ENCODE measurements around the gene CGB5. TPM values are rescaled to one million over a fixed set of nuclear protein-coding genes. Genes with fewer than 3 reads are reported as not detected.
"Not testable (repeated sequence)": the region's sequence is repeated elsewhere in the genome, so short reads cannot be mapped to it uniquely, and the experiment has no call there.

CGB5 gene
- polyA plus RNA-seq, 1 donor = not detected

GRCh38 chr19:49070416-49070815, 26.8 kb downstream of the CGB5 start:
- H3K27ac ChIP-seq (ENCODE audit: low read length) = no peak overlapping the region
- H3K4me3 ChIP-seq (ENCODE audit: low read length) = no peak overlapping the region
- DNase-seq = no peak
- no peaks in the 10 kb centered on the region for H3K4me1 ChIP-seq (ENCODE audit: control insufficient read depth, insufficient read depth, low read length)
- H3K9me3 ChIP-seq (ENCODE audit: control insufficient read depth, low read depth, low read length) = peaks cover 14% of the 10 kb centered on the region
- no peaks in the 10 kb centered on the region for H3K36me3 ChIP-seq (ENCODE audit: control insufficient read depth, insufficient read depth, low read length)
- peaks cover 77% of the 10 kb centered on the region for H3K27me3 ChIP-seq (ENCODE audit: control insufficient read depth, insufficient read depth, low read length)
- WGBS (ENCODE audit: insufficient coverage, low lambda C conversion rate) = 80% methylated on average over 1 of the region's 21 CpGs

GRCh38 chr19:49071860-49072547, 28.4 kb downstream of the CGB5 start:
- H3K27me3 ChIP-seq (ENCODE audit: control insufficient read depth, insufficient read depth, low read length) = peaks cover 62% of the 10 kb centered on the region
- H3K27ac ChIP-seq (ENCODE audit: low read length) = no peak overlapping the region
- peaks cover 14% of the 10 kb centered on the region for H3K9me3 ChIP-seq (ENCODE audit: control insufficient read depth, low read depth, low read length)
- H3K4me3 ChIP-seq (ENCODE audit: low read length) = no peak overlapping the region
- no peak for DNase-seq
- H3K36me3 ChIP-seq (ENCODE audit: control insufficient read depth, insufficient read depth, low read length) = no peaks in the 10 kb centered on the region
- H3K4me1 ChIP-seq (ENCODE audit: control insufficient read depth, insufficient read depth, low read length) = no peaks in the 10 kb centered on the region
- no CpG with 5 or more reads among the region's 93 CpGs for WGBS (ENCODE audit: insufficient coverage, low lambda C conversion rate)

GRCh38 chr19:49073514-49074378, 30.1 kb downstream of the CGB5 start:
- Histone ChIP-seq H3K27me3 (ENCODE audit: control insufficient read depth, insufficient read depth, low read length) (peaks cover 54% of the 10 kb centered on the region), H3K4me3 (ENCODE audit: low read length) (no peak overlapping the region), H3K27ac (ENCODE audit: low read length) (no peak overlapping the region), H3K36me3 (ENCODE audit: control insufficient read depth, insufficient read depth, low read length) (no peaks in the 10 kb centered on the region), H3K4me1 (ENCODE audit: control insufficient read depth, insufficient read depth, low read length) (no peaks in the 10 kb centered on the region), H3K9me3 (ENCODE audit: control insufficient read depth, low read depth, low read length) (peaks cover 14% of the 10 kb centered on the region)
- WGBS (ENCODE audit: insufficient coverage, low lambda C conversion rate) = 38% methylated on average over 2 of the region's 23 CpGs
- DNase-seq = no peak

DNA sequence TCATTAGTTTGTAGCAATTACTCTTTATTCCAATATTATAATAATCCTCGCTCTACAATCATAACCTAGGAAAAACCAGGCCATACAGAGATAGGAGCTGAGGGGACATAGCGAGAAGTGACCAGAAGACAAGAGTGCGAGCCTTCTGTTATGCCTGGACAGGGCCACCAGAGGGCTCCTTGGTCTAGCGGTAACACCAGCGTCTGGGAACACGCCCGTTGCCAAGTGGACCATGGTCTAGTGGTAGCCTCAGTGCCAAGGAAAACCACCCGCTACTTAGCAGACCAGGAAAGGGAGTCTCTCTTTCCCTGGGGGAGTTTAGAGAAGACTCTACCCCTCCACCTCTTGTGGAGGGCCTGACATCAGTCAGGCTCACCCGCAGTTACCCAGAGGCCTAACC, 31.2 kb downstream of the CGB5 start:
- Histone ChIP-seq H3K9me3 (ENCODE audit: control insufficient read depth, low read depth, low read length) (peaks cover 14% of the 10 kb centered on the region), H3K27me3 (ENCODE audit: control insufficient read depth, insufficient read depth, low read length) (peaks cover 43% of the 10 kb centered on the region)
- not testable (repeated sequence) for H3K4me3 ChIP-seq (ENCODE audit: low read length); H3K36me3 ChIP-seq (ENCODE audit: control insufficient read depth, insufficient read depth, low read length); H3K4me1 ChIP-seq (ENCODE audit: control insufficient read depth, insufficient read depth, low read length); H3K27ac ChIP-seq (ENCODE audit: low read length)
- no CpG with 5 or more reads among the region's 9 CpGs for WGBS (ENCODE audit: insufficient coverage, low lambda C conversion rate)
- peak in 1 of 2 donors; percentile 28 for DNase-seq

GRCh38 chr19:49080392-49080791, 36.7 kb downstream of the CGB5 start:
- H3K27me3 ChIP-seq (ENCODE audit: control insufficient read depth, insufficient read depth, low read length) = no peaks in the 10 kb centered on the region
- no peak for DNase-seq
- H3K4me1 ChIP-seq (ENCODE audit: control insufficient read depth, insufficient read depth, low read length) = peaks cover 6% of the 10 kb centered on the region
- H3K4me3 ChIP-seq (ENCODE audit: low read length) = no peak overlapping the region
- 100% methylated on average over 1 of the region's 4 CpGs for WGBS (ENCODE audit: insufficient coverage, low lambda C conversion rate)
- no peaks in the 10 kb centered on the region for H3K9me3 ChIP-seq (ENCODE audit: control insufficient read depth, low read depth, low read length)
- H3K27ac ChIP-seq (ENCODE audit: low read length) = no peak overlapping the region
- no peaks in the 10 kb centered on the region for H3K36me3 ChIP-seq (ENCODE audit: control insufficient read depth, insufficient read depth, low read length)

DNA sequence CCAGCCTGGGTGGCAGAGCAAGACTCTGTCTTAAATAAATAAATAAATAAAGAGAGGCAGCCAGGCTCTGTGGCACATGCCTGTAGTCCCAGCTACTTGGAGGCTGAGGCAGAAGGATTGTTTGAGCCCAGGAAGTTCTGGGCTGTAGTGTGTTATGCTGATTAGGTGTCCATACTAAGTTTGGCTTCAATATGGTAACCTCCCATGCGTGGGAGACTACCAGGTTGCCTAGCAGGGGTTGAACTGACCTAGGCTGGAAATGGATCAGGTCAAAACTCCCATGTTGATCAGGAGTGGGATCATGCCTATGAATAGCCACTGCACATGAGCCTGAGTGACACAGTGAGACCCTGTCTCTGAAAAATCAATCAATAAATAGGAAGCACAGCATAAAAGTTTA, 37.6 kb downstream of the CGB5 start:
- WGBS (ENCODE audit: insufficient coverage, low lambda C conversion rate) = no CpG with 5 or more reads among the region's 1 CpG
- DNase-seq = no peak

DNA sequence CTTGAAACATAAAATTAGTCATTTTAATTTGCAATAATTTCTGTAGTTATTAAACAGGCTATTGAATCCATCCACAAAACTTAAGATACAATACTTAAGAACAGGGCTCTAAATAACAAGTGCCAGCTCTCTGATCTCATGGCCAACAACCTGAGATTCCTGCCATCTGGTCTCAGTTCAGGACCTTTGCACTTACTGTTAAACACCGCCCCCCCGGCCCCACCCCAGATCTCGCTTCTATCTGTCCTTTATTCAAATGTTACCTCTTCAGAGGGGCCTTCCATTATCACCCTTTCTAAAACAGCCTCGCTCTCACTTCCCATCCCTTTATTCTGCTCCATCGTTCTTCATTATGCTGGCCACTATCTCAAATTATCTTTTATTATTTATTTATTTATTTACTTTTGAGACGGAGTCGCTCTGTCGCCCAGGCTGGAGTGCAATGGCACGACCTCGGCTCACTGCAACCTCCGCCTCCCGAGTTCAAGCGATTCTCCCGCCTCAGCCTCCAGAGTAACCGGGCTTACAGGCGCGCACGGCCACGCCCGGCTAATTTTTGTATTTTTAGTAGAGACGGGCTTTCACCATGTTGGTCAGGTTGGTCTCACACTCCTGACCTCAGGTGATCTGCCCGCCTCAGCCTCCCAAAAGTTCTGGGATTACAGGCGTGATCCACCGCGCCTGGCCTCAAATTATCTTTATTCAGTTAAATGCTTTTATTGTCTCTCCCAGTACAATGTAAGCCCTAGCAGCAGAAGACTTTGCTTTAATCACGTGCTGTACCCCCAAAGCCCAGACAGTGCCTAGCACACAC, 40.8 kb downstream of the CGB5 start:
- H3K27me3 ChIP-seq (ENCODE audit: control insufficient read depth, insufficient read depth, low read length) = no peaks in the 10 kb centered on the region
- no peaks in the 10 kb centered on the region for H3K9me3 ChIP-seq (ENCODE audit: control insufficient read depth, low read depth, low read length)
- H3K4me3 ChIP-seq (ENCODE audit: low read length) = peak overlapping the region; percentile 71
- peak overlapping the region; percentile 83 for H3K27ac ChIP-seq (ENCODE audit: low read length)
- H3K36me3 ChIP-seq (ENCODE audit: control insufficient read depth, insufficient read depth, low read length) = peaks cover 18% of the 10 kb centered on the region
- 63% methylated on average over 5 of the region's 26 CpGs for WGBS (ENCODE audit: insufficient coverage, low lambda C conversion rate)
- H3K4me1 ChIP-seq (ENCODE audit: control insufficient read depth, insufficient read depth, low read length) = peaks cover 15% of the 10 kb centered on the region
- peak in 1 of 2 donors; percentile 36 for DNase-seq

More for the DNA sequence above, 37.6 kb downstream of the CGB5 start:
- Histone ChIP-seq H3K4me3 (ENCODE audit: low read length) (no peak overlapping the region), H3K36me3 (ENCODE audit: control insufficient read depth, insufficient read depth, low read length) (no peaks in the 10 kb centered on the region), H3K27ac (ENCODE audit: low read length) (no peak overlapping the region), H3K9me3 (ENCODE audit: control insufficient read depth, low read depth, low read length) (no peaks in the 10 kb centered on the region), H3K27me3 (ENCODE audit: control insufficient read depth, insufficient read depth, low read length) (no peaks in the 10 kb centered on the region), H3K4me1 (ENCODE audit: control insufficient read depth, insufficient read depth, low read length) (peaks cover 7% of the 10 kb centered on the region)

GRCh38 chr19:49085020-49085867, 41.6 kb downstream of the CGB5 start, which contains the start of gene SNRNP70:
Gene SNRNP70, plus strand, starts transcription at chr19:49085451. Its CDS starts 964 bp downstream, at chr19:49086415.
- Histone ChIP-seq H3K27me3 (ENCODE audit: control insufficient read depth, insufficient read depth, low read length) (no peaks in the 10 kb centered on the region), H3K9me3 (ENCODE audit: control insufficient read depth, low read depth, low read length) (no peaks in the 10 kb centered on the region), H3K4me3 (ENCODE audit: low read length) (peak within 1 kb of the TSS; percentile 71), H3K4me1 (ENCODE audit: control insufficient read depth, insufficient read depth, low read length) (peaks cover 15% of the 10 kb centered on the region), H3K36me3 (ENCODE audit: control insufficient read depth, insufficient read depth, low read length) (peaks cover 23% of the 10 kb centered on the region), H3K27ac (ENCODE audit: low read length) (peak within 1 kb of the TSS; percentile 83)
- peak; percentile 100 for DNase-seq
- WGBS (ENCODE audit: insufficient coverage, low lambda C conversion rate) = 0% methylated on average over 3 of the region's 89 CpGs

- H3K4me3 ChIP-seq (ENCODE audit: low read length) = peak overlapping the region; percentile 71
- peaks cover 15% of the 10 kb centered on the region for H3K4me1 ChIP-seq (ENCODE audit: control insufficient read depth, insufficient read depth, low read length)
- peak overlapping the region; percentile 83 for H3K27ac ChIP-seq (ENCODE audit: low read length)
- H3K36me3 ChIP-seq (ENCODE audit: control insufficient read depth, insufficient read depth, low read length) = peaks cover 29% of the 10 kb centered on the region
- DNase-seq = no peak
- no peaks in the 10 kb centered on the region for H3K27me3 ChIP-seq (ENCODE audit: control insufficient read depth, insufficient read depth, low read length)
- 0% methylated on average over 4 of the region's 14 CpGs for WGBS (ENCODE audit: insufficient coverage, low lambda C conversion rate)
- no peaks in the 10 kb centered on the region for H3K9me3 ChIP-seq (ENCODE audit: control insufficient read depth, low read depth, low read length)
Observed at GRCh38 chr19:49085868-49086232, 42.2 kb downstream of the CGB5 start.
